Measurements from ENCODE around the gene CHRNB4. TPM values are rescaled to one million over a fixed set of nuclear protein-coding genes. Genes with fewer than 3 reads are reported as not detected.

Gene CHRNB4
- total RNA-seq, 1 experiment from 2014 or later, result 1.3 TPM

GRCh38 chr15:78675617-78676360 lies 34.8 kb upstream of the CHRNB4 start:
- CTCF ChIA-PET, result no interaction called here
- Mint-ChIP-seq H3K36me3 (ENCODE audit: insufficient read depth, unreplicated experiment) (no peaks in the 10 kb centered on the region), H3K27ac (ENCODE audit: unreplicated experiment) (no peak overlapping the region), H3K9me3 (ENCODE audit: unreplicated experiment) (no peaks in the 10 kb centered on the region), H3K4me3 (ENCODE audit: unreplicated experiment) (no peak overlapping the region), H3K27me3 (ENCODE audit: insufficient read depth, unreplicated experiment) (no peaks in the 10 kb centered on the region), H3K4me1 (ENCODE audit: low read depth, unreplicated experiment) (peaks cover 10% of the 10 kb centered on the region)
- H3K4me3 ChIP-seq (ENCODE audit: low read depth, low read length), result no peak overlapping the region
- intact Hi-C loops (cut with micrococcal nuclease; ENCODE audit: unreplicated experiment), result no loop called here
- no TSS peak for BruUV-seq (replicated peaks)
- H3K27me3 ChIP-seq (replicated peaks; ENCODE audit: control insufficient read depth, insufficient read depth, low read length), result no peaks in the 10 kb centered on the region
- DNase-seq, result no peak
- no peaks in the 10 kb centered on the region for H3K9me3 ChIP-seq
- POLR2A ChIA-PET, result no interaction called here
- no peaks in the 10 kb centered on the region for H3K36me3 ChIP-seq (ENCODE audit: control insufficient read depth, insufficient read depth, low read length)
- H3K4me1 ChIP-seq, result no peaks in the 10 kb centered on the region
- TF ChIP-seq CTCF (IDR thresholded peaks at IDR 0.05; ENCODE audit: insufficient read depth in 1 of 2, low read depth in 1 of 2, low read length in 1 of 2, severe bottlenecking in 1 of 2, unreplicated experiment in 1 of 2), result no peak

GRCh38 chr15:78675206-78675605 lies 34.2 kb upstream of the CHRNB4 start:
- Histone ChIP-seq H3K36me3 (ENCODE audit: control insufficient read depth, insufficient read depth, low read length) (no peaks in the 10 kb centered on the region), H3K9me3 (no peaks in the 10 kb centered on the region), H3K27me3 (replicated peaks; ENCODE audit: control insufficient read depth, insufficient read depth, low read length) (no peaks in the 10 kb centered on the region), H3K4me3 (ENCODE audit: low read depth, low read length) (no peak overlapping the region), H3K4me1 (no peaks in the 10 kb centered on the region)
- ChIA-PET POLR2A (no interaction called here), CTCF (no interaction called here)
- no TSS peak for BruUV-seq (replicated peaks)
- H3K27ac Mint-ChIP-seq (ENCODE audit: unreplicated experiment), result no peak overlapping the region
- H3K9me3 Mint-ChIP-seq (ENCODE audit: unreplicated experiment), result no peaks in the 10 kb centered on the region
- H3K27me3 Mint-ChIP-seq (ENCODE audit: insufficient read depth, unreplicated experiment), result no peaks in the 10 kb centered on the region
- DNase-seq, result no peak
- intact Hi-C loops (cut with micrococcal nuclease; ENCODE audit: unreplicated experiment), result no loop called here
- TF ChIP-seq CTCF (IDR thresholded peaks at IDR 0.05; ENCODE audit: insufficient read depth in 1 of 2, low read depth in 1 of 2, low read length in 1 of 2, severe bottlenecking in 1 of 2, unreplicated experiment in 1 of 2), result no peak
- H3K36me3 Mint-ChIP-seq (ENCODE audit: insufficient read depth, unreplicated experiment), result no peaks in the 10 kb centered on the region
- H3K4me1 Mint-ChIP-seq (ENCODE audit: low read depth, unreplicated experiment), result peaks cover 10% of the 10 kb centered on the region
- no peak overlapping the region for H3K4me3 Mint-ChIP-seq (ENCODE audit: unreplicated experiment)

GRCh38 chr15:78673917-78674444 lies 33.0 kb upstream of the CHRNB4 start:
- Histone ChIP-seq H3K36me3 (ENCODE audit: control insufficient read depth, insufficient read depth, low read length) (no peaks in the 10 kb centered on the region), H3K27me3 (replicated peaks; ENCODE audit: control insufficient read depth, insufficient read depth, low read length) (no peaks in the 10 kb centered on the region), H3K4me3 (ENCODE audit: low read depth, low read length) (no peak overlapping the region), H3K4me1 (no peaks in the 10 kb centered on the region), H3K9me3 (no peaks in the 10 kb centered on the region)
- CTCF ChIA-PET, result no interaction called here
- intact Hi-C loops (cut with micrococcal nuclease; ENCODE audit: unreplicated experiment), result no loop called here
- Mint-ChIP-seq H3K27me3 (ENCODE audit: insufficient read depth, unreplicated experiment) (no peaks in the 10 kb centered on the region), H3K27ac (ENCODE audit: unreplicated experiment) (no peak overlapping the region), H3K4me1 (ENCODE audit: low read depth, unreplicated experiment) (peaks cover 10% of the 10 kb centered on the region), H3K9me3 (ENCODE audit: unreplicated experiment) (no peaks in the 10 kb centered on the region), H3K4me3 (ENCODE audit: unreplicated experiment) (no peak overlapping the region), H3K36me3 (ENCODE audit: insufficient read depth, unreplicated experiment) (no peaks in the 10 kb centered on the region)
- no peak for TF ChIP-seq CTCF (IDR thresholded peaks at IDR 0.05; ENCODE audit: insufficient read depth in 1 of 2, low read depth in 1 of 2, low read length in 1 of 2, severe bottlenecking in 1 of 2, unreplicated experiment in 1 of 2)
- POLR2A ChIA-PET, result no interaction called here
- BruUV-seq (replicated peaks), result no TSS peak
- no peak for DNase-seq
